ENCODE results near the gene ERH. TPM values are rescaled to one million over a fixed set of nuclear protein-coding genes. Genes with fewer than 3 reads are reported as not detected.

Gene ERH
- total RNA-seq, 1 donor = 110 TPM

DNA sequence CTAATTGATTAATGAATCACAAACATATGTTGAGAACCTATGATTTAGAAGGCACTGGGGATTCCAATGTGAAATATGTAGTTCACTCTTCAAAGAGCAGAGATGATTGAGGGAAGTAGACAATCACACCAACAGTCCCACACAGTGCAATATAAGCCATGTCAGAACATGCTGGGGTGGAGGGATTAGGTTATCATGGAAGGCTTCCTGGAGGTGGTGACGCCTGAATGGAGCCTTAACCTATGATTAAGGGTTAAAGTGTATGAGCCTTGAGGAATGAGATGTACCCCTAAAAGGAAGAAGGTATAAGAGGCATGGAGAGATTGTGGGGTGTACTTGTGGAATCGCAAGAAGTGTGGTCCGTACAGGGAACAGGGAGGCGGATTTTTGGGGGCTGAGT, 31.3 kb downstream of the ERH start:
- TF ChIP-seq, protein P1, sequence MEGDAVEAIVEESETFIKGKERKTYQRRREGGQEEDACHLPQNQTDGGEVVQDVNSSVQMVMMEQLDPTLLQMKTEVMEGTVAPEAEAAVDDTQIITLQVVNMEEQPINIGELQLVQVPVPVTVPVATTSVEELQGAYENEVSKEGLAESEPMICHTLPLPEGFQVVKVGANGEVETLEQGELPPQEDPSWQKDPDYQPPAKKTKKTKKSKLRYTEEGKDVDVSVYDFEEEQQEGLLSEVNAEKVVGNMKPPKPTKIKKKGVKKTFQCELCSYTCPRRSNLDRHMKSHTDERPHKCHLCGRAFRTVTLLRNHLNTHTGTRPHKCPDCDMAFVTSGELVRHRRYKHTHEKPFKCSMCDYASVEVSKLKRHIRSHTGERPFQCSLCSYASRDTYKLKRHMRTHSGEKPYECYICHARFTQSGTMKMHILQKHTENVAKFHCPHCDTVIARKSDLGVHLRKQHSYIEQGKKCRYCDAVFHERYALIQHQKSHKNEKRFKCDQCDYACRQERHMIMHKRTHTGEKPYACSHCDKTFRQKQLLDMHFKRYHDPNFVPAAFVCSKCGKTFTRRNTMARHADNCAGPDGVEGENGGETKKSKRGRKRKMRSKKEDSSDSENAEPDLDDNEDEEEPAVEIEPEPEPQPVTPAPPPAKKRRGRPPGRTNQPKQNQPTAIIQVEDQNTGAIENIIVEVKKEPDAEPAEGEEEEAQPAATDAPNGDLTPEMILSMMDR (IDR thresholded peaks at IDR 0.05; ENCODE audit: insufficient read depth, low read length) = no peak
- no peak for DNase-seq (ENCODE audit: low read depth)
- no peak overlapping the region for H3K4me3 ChIP-seq (ENCODE audit: low read depth, low read length)

DNA sequence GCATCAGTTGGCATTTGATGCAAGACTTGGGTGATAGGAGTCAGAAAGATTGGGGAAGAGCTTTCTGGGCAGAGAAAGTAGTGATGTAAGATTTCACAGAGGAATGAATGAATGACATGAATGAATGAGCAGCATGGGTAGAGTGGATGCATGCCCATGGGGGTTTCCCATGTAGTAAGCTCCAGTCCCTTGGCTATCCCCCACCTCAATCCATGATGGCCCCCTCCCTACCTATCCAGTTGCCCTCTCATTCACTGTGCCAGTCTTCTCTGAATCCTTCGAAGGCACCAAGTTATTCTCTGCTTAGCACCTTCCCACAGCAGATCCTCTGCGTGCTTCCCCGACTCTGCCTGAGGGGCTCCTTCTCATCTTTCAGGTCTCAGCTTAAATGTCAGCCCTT, 32.0 kb downstream of the ERH start:
- no peak overlapping the region for H3K4me3 ChIP-seq (ENCODE audit: low read depth, low read length)
- DNase-seq (ENCODE audit: low read depth) = no peak
- TF ChIP-seq, protein P1 (IDR thresholded peaks at IDR 0.05; ENCODE audit: insufficient read depth, low read length) = no peak

DNA sequence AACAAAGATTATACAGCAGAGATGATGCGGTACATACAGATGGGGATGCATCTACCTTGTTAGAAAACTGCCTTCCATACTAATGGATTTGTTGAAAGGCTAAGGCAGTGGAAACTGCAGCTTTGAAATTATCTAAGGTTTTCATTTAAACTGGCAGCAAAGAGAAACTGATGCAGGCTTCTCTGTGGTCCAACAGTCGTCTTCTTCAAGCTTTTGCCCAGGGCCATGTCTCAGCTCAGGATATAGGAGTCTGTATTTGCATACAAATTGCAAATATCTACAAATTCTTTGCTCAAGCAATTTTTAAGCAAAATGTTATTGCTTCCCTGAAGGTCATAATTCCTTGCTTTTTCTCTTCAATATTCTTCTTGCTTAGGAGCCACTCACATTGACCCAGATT, 33.7 kb downstream of the ERH start:
- H3K4me3 ChIP-seq (ENCODE audit: low read depth, low read length) = no peak overlapping the region
- TF ChIP-seq, protein P1 (IDR thresholded peaks at IDR 0.05; ENCODE audit: insufficient read depth, low read length) = no peak
- DNase-seq (ENCODE audit: low read depth) = no peak

DNA sequence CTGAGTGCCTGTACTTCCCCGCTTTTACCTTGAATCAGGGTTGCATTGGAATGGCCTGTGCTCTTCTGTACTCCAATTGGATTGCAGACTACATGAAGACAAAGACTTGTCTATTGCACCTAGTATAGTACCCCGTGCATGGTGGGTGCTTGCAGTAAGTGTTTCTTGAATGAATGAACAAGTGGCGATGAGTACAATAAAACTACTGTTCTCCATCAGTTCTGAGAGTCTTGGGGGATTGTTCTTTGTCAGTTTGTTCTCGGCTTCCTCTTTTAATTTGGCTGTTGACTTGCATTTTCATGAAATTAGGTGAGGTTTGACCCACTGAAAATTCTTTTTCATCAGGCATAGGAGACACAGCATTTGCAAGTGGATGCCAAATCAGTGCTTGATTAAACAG, 34.1 kb downstream of the ERH start:
- H3K4me3 ChIP-seq (ENCODE audit: low read depth, low read length) = no peak overlapping the region
- TF ChIP-seq, protein P1 (IDR thresholded peaks at IDR 0.05; ENCODE audit: insufficient read depth, low read length) = no peak
- no peak for DNase-seq (ENCODE audit: low read depth)

DNA sequence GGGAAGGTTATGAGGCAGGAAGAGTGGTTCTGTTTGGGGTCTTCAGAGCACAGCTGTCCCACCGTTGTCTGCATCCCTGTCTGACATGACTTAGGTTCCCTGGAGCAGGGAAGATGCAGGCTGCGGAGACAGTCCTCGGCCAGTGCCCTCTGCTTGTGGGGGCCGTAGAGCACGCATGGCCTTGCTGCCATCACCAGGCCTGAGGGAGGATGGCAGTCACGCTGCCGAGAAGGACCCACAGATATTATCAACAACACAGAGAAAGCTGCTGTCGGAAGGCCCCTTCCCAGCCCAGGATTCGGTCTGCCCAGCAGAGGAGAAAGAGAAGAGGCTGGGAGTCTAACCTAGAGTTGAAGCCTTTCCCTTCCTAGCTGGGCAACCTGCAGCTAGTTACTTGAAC, 35.0 kb downstream of the ERH start:
- H3K4me3 ChIP-seq (ENCODE audit: low read depth, low read length) = no peak overlapping the region
- TF ChIP-seq, protein P1 (IDR thresholded peaks at IDR 0.05; ENCODE audit: insufficient read depth, low read length) = peak; percentile 88
- peak; percentile 66 for DNase-seq (ENCODE audit: low read depth)

DNA sequence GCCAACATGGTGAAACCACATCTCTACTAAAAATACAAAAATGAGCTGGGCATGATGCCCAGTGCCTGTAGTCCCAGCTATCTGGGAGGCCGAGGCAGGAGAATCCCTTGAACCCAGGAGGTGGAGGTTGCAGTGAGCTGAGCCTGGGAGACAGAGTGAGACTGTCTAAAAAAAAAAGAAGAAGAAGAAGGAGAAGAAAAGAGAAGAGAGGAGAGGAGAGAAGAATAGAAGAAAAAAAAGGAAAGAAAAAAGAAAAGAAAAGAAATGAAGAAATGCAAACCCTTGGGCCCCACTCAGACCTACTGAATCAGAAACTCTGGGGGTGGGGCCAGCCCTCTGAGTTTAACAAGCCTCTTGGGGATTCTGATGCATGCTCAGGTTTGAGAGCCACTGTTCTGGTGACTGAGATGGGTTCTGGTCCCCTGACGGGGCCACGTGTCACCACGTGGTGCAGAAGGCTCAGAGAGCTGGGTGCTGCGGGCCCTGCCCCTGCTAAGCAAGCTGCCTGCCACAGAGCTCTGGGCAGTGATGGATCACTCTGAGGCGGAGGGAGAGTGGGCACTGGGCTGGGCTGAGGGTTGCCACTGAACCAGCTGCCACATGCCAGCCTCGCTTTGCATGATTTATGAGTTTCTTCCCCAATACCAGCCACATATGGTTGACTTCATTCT, 37.5 kb downstream of the ERH start:
- TF ChIP-seq, protein P1 (IDR thresholded peaks at IDR 0.05; ENCODE audit: insufficient read depth, low read length) = no peak
- no peak for DNase-seq (ENCODE audit: low read depth)
- H3K4me3 ChIP-seq (ENCODE audit: low read depth, low read length) = no peak overlapping the region

DNA sequence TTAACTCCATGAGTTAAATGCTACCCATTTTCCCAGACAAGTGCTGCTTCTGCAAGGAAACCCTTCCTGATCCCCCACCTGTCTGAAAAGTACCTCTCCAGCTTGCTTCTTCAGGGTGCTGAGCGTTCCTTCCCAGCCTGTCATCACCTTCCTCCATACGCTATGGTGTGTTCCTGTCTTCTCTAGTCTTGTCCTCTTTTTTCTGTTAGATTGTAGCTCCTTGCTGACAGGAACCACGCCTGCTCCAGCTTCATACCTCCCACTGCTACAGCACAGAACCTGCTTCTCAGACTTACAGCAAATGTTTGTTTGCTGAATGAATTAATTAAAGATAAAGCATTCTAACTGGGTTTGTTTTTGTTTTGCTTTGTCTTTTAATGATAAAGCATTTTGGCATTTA, 39.1 kb downstream of the ERH start:
- no peak for DNase-seq (ENCODE audit: low read depth)
- TF ChIP-seq, protein P1 (IDR thresholded peaks at IDR 0.05; ENCODE audit: insufficient read depth, low read length) = no peak

More for the DNA sequence above, 39.1 kb downstream of the ERH start:
- no peak overlapping the region for H3K4me3 ChIP-seq (ENCODE audit: low read depth, low read length)
